GM19240 (cell line): ENCODE results near the gene FAM184A.

Experiments
- DNase-seq: peaks from one replicate; pipeline ENCODE4 v3.0.0; 2011; ENCODE audit warnings: low spot score; ENCODE audit not compliant: insufficient read length

FAM184A gene

DNA sequence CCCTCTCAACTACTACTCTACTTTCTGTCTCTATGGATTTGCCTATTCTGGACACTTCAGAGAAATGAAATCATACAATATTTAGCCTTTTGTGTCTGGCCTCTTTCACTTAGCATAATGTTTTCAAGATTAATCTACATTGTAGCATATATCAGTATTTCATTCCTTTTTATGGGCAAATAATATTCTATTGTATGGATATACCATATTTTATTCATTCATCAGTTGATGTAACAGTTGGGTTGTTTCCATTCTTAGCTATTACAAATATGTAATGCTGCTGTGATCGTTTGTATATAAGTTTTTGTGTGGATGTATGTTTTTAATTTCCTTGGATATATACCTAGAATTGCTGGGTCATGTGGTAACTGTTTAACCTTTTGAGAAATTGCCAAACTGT lies 23.4 kb downstream of the FAM184A start:
- no peak for DNase-seq

DNA sequence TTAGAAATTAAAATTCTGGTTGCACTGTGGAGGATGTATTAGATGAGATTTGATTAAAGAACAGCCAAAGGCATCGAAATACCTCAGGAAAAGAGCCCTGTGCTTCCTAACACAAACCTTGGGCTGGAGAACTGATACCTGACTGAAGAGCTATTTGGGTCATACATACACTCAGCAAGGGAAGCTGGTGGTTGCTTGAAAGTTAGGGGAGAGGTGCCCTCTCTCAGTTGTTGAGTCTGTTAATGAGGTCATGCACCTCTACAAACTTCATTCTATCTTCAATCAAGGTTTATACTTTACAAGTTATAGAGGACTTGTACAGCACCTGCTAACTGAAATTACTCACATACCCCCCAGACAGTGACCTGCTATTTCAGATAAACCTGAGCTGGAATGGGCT lies 25.5 kb downstream of the FAM184A start:
- no peak for DNase-seq

DNA sequence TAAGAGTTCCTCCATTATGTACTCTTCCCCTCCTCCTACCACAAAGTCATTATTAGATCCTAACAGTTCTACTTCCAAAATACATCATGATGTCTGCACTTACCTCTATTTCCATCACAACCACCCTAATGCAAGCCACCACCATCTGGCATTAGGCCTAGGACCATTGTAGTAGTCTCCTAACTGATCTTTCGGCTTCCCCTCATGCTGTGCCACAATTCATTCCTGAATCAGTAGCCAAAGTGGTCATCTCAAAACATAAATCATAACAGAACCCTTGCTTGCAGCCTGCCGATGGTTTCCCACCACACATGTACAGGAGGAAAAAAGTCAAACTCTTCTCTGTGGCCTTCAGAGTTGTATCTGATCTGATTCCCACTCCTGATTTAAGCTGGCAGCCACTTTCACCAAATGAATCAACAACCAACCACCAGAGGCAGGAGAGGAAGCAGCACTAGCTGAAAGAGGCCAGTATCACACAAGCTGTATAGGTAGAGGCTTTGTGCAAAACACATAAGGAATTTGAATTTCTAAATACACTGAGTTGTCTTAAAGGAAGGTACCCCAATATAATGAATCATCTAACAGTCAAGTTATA lies 26.1 kb downstream of the FAM184A start:
- DNase-seq: no peak

DNA sequence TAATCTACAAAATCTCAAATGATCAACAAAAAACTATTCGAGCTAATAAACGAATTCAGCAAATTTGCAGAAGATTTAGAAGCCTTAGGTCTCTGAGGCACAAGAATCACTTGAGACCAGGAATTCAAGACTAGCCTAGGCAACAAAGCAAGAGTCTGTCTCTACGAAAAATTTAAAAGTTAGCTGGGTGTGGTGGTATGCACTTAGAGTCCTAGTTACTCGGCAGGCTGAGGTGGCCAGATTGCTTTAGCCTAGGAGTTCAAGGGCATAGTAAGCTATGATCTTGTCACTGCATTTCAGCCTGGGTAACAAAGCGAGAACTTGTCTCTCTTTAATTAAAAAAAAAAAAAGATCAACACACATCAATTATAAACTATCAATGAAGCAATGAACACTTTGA lies 34.2 kb downstream of the FAM184A start:
- DNase-seq: no peak

DNA sequence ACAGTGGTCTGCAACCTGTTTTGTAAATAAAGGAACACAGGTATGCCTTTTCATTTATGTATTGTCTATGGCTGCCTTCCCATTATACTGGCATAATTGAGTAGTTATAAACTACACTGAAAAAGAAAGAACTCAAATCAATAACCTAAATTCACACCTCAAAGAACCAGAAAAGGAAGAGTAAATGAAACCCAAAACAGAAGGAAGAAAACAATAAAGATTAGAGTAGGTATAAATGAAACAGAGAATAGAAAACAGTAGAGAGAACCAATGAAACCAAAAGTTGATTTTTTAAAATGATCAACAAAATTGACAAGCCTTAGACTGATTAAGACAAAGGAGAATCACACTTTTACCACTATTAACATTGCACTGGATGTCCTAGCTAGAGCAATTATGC lies 34.7 kb downstream of the FAM184A start:
- DNase-seq: no peak

DNA sequence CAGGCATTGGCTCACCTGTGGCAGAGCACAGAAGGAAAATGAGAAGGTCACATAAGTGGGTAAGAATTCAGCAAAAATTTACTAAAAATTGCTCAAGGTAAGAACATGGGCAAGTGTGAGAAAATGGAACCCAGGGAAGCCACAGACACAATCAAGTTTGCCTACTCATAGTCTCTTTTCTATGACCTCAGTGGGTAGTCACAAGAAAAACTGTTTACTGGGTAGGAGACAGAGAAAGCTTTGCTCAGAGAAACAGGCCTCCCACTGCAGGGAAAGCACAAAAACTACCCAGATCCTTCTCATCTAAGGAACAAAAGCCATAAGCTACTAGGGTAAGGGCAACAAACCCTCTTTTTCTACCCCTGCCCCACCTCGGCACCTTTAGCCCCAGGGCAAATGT lies 35.2 kb downstream of the FAM184A start:
- DNase-seq: no peak

DNA sequence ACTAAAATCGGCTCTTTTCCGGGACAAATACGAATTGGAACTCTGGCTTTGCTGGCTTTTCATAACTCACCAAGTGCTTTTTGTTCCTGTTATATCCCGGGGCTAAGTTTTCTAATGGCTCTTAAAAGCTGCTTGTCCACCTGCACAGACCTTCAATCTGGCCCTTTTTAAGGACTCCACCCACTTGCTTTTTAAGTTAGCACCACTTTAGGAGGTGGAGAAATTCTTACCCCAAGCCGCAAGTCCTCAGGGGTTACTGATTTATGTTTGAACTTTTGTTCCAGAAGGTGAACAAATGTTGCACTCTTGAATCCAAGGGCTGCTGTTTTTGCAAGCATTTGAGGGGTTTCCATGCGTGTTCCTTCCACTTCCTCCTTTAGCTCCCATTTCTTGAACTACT lies 37.8 kb downstream of the FAM184A start:
- DNase-seq: no peak

DNA sequence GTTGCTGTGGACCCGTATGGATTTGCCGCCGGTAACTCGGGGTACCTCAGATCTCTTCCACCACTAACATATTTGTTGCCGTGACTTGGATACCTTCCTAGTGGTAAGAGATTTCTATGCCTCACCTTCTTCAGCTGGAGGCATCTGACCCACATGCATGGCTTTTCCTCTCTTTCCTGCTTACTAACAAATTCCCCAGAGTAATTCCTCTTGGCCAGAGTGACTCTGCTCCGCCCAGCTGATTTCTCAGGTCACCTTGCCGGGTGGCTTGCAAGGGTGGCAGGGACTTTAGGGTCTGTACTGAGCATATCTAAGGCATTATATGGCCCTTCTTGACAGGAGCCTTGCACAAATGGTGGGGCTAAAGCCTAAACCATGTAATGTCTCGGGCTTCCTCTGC lies 38.2 kb downstream of the FAM184A start:
- no peak for DNase-seq

DNA sequence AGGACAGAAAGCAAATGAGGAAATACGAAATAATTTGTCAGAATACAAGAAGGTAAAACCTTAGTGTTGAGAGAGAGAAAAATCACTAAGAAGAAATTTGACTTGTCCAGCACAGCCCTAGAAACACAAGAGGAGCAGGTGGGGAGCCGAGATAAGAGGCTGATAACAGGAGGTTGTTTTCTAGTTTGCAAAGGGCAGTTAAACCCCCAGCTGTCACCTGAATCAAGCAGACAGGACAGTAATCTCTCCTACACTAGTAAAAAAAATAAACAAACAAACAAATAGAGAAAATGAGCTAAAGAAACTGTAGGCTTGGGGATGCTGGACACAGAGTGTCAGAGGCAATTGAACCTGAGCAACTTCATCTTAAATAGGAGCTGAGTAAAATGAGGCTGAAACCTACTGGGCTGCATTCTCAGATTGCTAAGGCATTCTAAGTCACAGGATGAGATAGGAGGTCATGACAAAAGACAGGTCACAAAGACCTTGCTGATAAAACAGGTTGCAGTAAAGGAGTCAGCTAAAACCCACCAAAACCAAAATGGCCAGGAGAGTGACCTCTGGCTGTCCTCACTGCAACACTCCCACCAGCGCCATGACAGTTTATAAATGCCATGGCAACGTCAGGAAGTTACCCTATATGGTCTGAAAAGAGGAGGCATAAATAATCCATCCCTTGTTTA lies 40.4 kb downstream of the FAM184A start:
- no peak for DNase-seq

DNA sequence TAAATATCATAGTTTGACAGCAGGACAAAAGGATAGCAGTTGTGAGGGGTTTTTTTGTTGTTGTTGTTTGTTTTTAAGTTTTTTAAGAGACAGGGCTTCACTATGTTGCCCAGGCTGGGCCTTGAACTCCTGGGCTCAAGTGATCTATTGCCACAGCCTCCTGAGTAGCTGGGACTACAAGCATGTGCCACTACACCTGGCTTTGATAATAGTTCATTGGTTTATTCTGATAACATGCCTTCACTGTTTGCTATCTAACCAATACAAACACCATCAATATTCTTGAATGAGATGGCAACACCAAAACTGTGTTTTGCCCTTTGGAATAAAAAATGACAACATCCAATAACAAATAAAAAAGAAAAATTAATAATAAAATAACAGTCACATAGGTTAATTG lies 41.2 kb downstream of the FAM184A start:
- DNase-seq: no peak

DNA sequence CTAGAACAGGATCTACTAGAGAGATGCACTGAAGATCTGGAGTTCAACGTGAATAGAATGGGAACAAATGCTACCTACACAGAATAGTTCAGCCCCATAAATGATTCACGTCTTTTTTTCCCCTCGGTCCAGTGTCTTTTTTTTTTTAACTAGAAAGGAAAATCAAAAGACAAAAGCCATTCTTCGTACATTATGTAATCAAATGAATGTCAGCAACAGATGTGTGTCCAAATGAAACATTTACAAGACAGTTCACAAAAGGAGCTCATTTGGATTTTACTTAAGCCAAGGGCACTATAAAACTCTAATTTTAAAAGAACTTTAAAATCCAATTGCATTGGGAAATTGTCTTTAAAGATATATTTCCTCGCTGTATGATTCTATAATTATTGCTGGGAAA lies 42.4 kb downstream of the FAM184A start:
- DNase-seq: no peak

DNA sequence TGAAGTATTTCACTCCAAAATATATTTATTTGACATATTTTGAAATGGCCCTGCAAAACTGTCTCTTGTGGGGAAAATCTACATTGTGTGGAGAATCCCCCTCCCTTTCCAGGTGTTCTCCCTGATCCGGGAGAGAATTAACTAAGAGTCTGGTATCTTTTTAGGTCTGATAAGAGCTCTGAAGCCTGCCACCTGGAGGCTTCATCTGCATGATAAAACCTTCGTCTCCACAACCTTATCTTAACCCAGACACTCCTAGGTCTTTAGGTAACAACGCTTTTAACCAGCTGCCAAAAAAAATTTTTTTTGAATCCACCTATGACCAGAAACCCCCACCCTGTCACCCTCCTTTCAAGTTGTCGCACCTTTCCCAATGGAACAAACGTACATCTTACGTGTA lies 43.0 kb downstream of the FAM184A start:
- no peak for DNase-seq

DNA sequence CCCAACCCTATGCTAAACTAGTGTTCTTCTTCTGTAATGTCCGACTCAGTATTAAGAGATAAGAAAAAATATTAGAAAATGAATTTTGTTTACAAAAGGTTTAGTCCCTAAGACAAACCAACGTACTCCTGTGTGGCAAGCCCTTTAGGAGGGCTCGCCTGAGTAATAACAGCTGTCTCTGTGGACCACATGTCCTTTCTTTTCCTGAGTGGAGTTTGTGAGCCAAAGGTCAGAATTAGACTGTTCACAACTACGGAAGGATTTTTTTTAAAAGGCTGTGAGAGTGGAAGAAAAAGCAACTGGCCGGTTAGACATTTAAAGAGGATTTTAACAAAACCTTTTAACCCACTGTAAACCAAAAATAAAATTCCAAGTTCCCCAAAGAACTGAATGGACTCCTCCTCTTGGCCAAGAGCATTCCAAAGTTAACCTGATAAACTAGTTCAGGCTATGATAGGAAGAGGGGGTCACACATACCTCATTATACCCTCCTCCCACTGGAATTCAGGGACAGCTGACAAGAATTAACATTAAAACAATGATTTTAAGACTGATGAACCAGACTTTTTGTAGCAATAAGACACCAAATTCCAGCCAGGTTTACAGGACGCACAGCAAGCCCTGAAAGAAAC lies 43.5 kb downstream of the FAM184A start:
- DNase-seq: no peak

DNA sequence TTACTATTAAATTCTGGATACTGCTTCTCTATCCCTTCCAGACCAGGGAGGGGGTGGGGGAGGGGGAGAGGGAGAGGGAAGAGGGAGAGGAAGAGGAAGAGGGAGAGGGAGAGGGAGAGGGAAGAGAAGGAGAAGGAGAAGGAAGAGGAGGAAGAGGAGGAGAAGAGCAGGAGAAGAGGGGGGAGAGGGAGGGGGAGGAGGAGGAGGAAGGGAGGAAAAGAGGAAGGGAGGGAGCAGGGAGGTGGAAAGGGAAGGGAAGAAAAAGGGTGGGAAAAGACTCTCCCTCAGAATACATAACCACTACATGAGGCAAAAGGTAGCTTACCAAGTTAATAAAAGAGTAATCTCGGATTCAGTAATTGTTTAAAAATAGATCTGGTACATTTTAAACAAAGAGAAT lies 46.0 kb downstream of the FAM184A start:
- no peak for DNase-seq

DNA sequence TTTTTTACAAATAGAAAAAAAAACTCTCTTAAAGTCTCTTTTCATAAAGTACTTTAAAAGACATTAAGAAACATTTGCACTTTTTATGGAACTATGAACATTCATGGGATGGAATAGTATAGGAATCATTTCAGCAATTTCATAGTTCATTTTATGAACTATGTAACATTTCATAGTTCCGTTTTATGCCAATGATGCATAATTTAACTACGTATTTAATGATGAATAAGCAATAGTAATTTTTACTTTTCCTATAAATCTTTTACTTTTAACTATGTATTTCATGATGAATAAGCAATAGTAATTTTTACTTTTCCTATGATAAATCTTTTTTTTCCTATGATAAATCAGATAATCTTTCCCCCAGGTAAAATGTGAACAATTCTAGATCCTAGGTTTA lies 47.7 kb downstream of the FAM184A start:
- DNase-seq: no peak

DNA sequence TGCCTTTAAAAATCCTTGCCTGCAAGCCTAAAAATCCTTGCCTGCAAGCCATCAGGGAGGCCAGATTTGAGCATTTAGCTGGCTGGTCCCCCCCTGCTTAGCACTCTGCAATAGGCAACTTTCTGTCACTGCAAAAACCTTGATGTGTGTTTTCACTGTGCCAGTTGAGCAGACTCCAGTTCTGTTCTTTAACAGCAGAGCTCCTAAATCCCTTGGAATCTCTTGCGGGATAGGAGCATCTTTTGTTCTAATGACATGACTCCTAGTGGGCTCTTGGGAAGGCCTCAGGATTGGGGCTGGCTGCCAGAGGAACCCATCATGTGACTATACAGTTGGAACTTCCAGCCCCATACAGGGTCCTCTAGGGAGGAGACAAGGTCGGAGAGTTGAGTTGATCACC lies 50.4 kb downstream of the FAM184A start:
- DNase-seq: no peak

DNA sequence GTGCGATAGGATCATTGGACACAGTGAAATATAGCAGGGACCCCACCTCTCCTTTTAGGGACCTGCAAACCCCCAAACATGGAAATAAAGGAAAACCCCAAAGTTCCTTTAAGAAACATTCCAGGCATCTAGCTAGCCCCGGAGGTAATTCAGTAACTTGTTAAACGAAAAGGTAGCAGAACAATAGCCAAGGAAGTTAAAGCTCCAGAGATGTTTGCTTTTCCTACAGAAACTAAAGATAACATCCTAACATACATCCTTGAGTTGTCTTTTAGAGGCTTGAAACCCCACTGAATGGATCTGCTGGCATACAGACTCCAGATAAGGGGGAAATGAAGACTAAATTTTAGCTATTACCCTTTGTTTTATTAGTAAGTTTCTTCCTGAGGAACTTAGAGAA lies 51.0 kb downstream of the FAM184A start:
- no peak for DNase-seq

DNA sequence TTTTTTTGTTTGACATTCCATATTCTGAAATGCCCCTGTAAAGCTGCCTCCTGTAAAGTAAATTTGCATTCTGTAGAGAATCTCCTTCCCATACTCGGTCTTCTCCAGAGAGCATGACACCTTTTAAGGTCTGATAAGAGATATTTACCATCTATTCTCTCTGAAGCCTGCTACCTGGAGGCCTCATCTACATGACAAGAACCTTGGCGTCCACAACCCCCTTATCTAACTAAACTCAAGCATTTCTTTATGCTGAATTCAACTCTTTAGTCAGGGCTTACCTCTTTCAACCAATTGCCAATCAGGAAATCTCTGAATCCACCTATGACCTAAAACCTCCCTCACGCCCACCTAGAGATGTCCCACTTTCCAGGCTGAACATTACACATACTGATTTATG lies 51.6 kb downstream of the FAM184A start:
- DNase-seq: no peak

DNA sequence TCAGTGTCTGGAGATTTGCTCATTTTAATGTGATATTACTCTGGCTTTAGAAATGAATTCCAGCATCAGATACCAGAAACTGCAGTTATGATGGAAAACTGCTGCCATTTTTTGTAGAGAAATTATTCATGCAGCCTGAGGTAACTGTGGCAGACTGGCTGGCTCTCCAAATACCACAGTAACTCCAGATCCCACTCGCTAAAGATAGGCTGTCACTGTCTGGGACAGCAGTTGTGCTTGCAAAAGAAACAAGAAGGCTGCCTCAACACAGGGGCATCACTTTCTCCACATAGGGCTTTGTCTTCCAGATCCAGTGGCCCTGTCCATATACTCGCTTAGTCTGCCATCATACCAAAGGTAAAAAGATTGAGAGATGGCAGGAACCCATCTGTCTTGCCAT lies 52.7 kb downstream of the FAM184A start:
- DNase-seq: no peak

DNA sequence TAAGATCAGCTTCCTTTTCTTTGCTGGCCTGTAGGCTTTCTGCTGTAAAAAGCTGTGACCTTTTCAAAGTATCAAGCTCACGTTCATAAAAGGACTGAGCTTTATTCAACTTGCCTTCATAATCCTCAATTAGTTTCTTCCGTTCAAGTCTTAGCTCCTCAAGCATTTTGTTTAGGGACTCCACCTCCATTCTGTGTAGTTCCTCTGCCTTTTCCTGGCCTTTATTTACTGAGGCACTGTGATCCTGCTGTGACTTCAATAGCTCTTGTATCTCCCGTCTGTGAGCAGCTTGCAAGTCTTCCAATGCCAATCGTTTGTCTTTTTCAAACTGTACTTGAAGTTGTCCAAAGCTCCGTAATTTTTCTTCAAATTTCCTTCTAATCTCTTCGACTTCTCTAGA lies 54.4 kb downstream of the FAM184A start:
- no peak for DNase-seq

DNA sequence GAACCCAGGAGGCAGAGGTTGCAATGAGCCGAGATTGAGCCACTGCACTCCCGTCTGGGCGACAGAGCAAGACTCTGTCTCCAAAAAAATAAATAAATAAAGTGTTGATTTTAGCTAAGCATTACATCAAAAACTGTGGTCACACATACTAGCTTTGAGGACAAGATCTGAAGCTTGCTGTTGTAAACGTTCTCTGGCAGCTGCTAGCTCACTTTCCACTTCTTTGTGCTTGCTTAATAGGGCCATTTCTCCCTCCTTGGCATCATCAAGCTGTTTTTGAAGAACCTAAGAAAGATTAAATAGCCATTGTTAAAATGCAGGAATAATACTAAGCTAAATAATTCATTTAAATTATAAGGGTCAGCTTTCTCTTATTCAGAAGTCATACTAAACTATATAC lies 55.7 kb downstream of the FAM184A start:
- no peak for DNase-seq

DNA sequence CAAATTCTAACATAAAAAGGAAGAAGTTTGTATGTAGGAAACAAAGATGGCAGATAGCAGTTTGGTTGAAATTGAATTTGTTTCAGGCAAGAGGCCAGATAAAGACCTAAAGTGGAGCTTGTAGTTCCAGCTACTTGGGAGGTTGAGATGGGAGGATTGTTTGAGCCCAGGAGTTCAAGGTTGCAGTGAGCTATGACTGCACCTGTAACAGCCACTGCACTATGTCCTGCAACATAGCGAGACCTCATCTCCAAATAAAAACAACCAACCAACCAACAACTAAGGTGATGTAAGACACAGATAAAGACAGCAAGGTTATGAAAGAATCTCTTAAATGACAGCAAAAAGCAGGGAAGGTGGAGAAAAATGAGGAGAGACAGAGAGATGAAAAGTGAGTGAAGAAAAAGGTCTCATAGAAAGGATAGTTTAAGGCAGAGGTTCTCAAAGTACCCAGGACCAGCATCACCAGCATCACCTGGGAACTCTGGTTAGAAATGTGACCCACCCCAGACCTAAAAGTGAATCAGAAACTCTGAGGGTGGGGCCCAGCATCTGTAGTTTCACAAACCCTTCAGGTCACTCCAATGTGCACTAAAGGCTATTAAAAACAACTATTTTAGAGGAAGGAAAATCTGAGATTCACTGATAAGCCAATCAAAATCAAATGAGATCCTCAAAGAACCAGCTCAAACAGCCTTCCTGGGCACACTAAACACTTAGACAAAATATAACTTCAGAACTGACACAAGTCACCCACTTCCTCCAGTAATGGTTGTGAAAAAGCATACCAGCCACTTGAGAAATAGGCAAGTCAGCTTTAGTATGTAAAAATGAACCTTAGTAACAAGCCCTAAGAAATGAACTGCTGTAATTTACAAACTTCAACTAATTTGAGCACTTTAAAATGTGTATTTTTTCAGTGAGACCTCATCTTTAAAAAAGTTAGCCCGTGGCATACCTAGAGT lies 57.6 kb downstream of the FAM184A start:
- DNase-seq: no peak
